ENCODE data around the gene NID2. TPM values are rescaled to one million over a fixed set of nuclear protein-coding genes. Genes with fewer than 3 reads are reported as not detected.
A peak's percentile ranks its signal among the peaks of the same experiment; 100 is the strongest.

NID2 gene
- 12.6 and 20.3 TPM in 2 replicates for total RNA-seq (2021)
- Bru-seq, nascent RNA, result percentile 50 among the genes with signal in this experiment
- percentile 52 among the genes with signal in this experiment for BruChase-seq, experiment 1, labeled RNA remaining after a 2-hour chase
- BruChase-seq, experiment 2, labeled RNA remaining after a 6-hour chase, result percentile 46 among the genes with signal in this experiment
- long read RNA-seq, full-length matches to known transcripts, result 7 of 30 reads
- long read RNA-seq, partial matches to known transcripts, result 14 of 30 reads
- long read RNA-seq, other reads (novel, unspliced or antisense), result 9 of 30 reads

- intact Hi-C loops (cut with micrococcal nuclease; ENCODE audit: unreplicated experiment), result loop anchor here (5.0 kb wide), 1 partner anchor 56 kb away; no protein-coding TSS in a partner anchor
- BruUV-seq (replicated peaks), result no TSS peak
Measured at GRCh38 chr14:52068615-52069306, at the start of gene NID2. TSS of gene NID2 (minus strand) at chr14:52069059. CDS start at chr14:52068994, 65 bp downstream.

GRCh38 chr14:52117111-52117832 is 48.4 kb upstream of the NID2 start:
- Histone ChIP-seq H3K4me3 (ENCODE audit: low read depth, low read length, poor library complexity, severe bottlenecking) (no peak overlapping the region), H3K27me3 (replicated peaks; ENCODE audit: insufficient read depth, low read depth, low read length, poor library complexity) (no peaks in the 10 kb centered on the region), H3K9me3 (ENCODE audit: low read depth, low read length, poor library complexity, severe bottlenecking) (no peaks in the 10 kb centered on the region), H3K27ac (ENCODE audit: low read depth, low read length, poor library complexity, severe bottlenecking) (no peak overlapping the region), H3K4me1 (ENCODE audit: insufficient read depth, low read length, poor library complexity, severe bottlenecking) (no peaks in the 10 kb centered on the region), H3K36me3 (ENCODE audit: insufficient read depth, low read length, poor library complexity, severe bottlenecking) (no peaks in the 10 kb centered on the region)
- ChIA-PET POLR2A (ENCODE audit: low non-redundant PET) (no interaction called here), CTCF (no interaction called here)
- no peak for DNase-seq (ENCODE audit: low spot score)
- intact Hi-C loops (cut with micrococcal nuclease; ENCODE audit: unreplicated experiment), result no loop called here
- TF ChIP-seq EZH2 (IDR thresholded peaks at IDR 0.05; ENCODE audit: borderline replicate concordance, low read depth, low read length, poor library complexity, severe bottlenecking), result no peak
- no peak for TF ChIP-seq CTCF (conservative IDR thresholded peaks at IDR 0.05; ENCODE audit: low read depth, low read length)
- no TSS peak for BruUV-seq (replicated peaks)

More at GRCh38 chr14:52068615-52069306, at the start of gene NID2:
- ChIA-PET CTCF (interaction anchor here (0.6 to 0.9 kb wide), 2 partner anchors 53 to 205 kb away, joined by 3 to 5 read pairs; no protein-coding TSS in a partner anchor), POLR2A (ENCODE audit: low non-redundant PET) (interaction anchor here (0.8 kb wide), 1 partner anchor 36 kb away, joined by 3 read pairs; no protein-coding TSS in a partner anchor)
- peak; percentile 96 for DNase-seq (ENCODE audit: low spot score)
- TF ChIP-seq EZH2 (IDR thresholded peaks at IDR 0.05; ENCODE audit: borderline replicate concordance, low read depth, low read length, poor library complexity, severe bottlenecking), result no peak
- no peak for TF ChIP-seq CTCF (conservative IDR thresholded peaks at IDR 0.05; ENCODE audit: low read depth, low read length)
- H3K4me3 ChIP-seq (ENCODE audit: low read depth, low read length, poor library complexity, severe bottlenecking), result peak within 1 kb of the TSS; percentile 65
- H3K36me3 ChIP-seq (ENCODE audit: insufficient read depth, low read length, poor library complexity, severe bottlenecking), result peaks cover 4% of the 10 kb centered on the region
- H3K27ac ChIP-seq (ENCODE audit: low read depth, low read length, poor library complexity, severe bottlenecking), result peak within 1 kb of the TSS; percentile 45
- no peaks in the 10 kb centered on the region for H3K9me3 ChIP-seq (ENCODE audit: low read depth, low read length, poor library complexity, severe bottlenecking)
- H3K27me3 ChIP-seq (replicated peaks; ENCODE audit: insufficient read depth, low read depth, low read length, poor library complexity), result peaks cover 7% of the 10 kb centered on the region
- peaks cover 13% of the 10 kb centered on the region for H3K4me1 ChIP-seq (ENCODE audit: insufficient read depth, low read length, poor library complexity, severe bottlenecking)

GRCh38 chr14:52115286-52115685 is 46.4 kb upstream of the NID2 start:
- ChIA-PET CTCF (no interaction called here), POLR2A (ENCODE audit: low non-redundant PET) (no interaction called here)
- H3K4me1 ChIP-seq (ENCODE audit: insufficient read depth, low read length, poor library complexity, severe bottlenecking), result no peaks in the 10 kb centered on the region
- H3K36me3 ChIP-seq (ENCODE audit: insufficient read depth, low read length, poor library complexity, severe bottlenecking), result no peaks in the 10 kb centered on the region
- BruUV-seq (replicated peaks), result no TSS peak
- intact Hi-C loops (cut with micrococcal nuclease; ENCODE audit: unreplicated experiment), result no loop called here
- no peaks in the 10 kb centered on the region for H3K27me3 ChIP-seq (replicated peaks; ENCODE audit: insufficient read depth, low read depth, low read length, poor library complexity)
- no peak overlapping the region for H3K4me3 ChIP-seq (ENCODE audit: low read depth, low read length, poor library complexity, severe bottlenecking)
- no peak for DNase-seq (ENCODE audit: low spot score)
- H3K9me3 ChIP-seq (ENCODE audit: low read depth, low read length, poor library complexity, severe bottlenecking), result no peaks in the 10 kb centered on the region
- TF ChIP-seq EZH2 (IDR thresholded peaks at IDR 0.05; ENCODE audit: borderline replicate concordance, low read depth, low read length, poor library complexity, severe bottlenecking) (no peak), CTCF (conservative IDR thresholded peaks at IDR 0.05; ENCODE audit: low read depth, low read length) (no peak)
- H3K27ac ChIP-seq (ENCODE audit: low read depth, low read length, poor library complexity, severe bottlenecking), result no peak overlapping the region

Data from A673 (cell line).